ENCODE data around the gene IGF2BP2.

Gene IGF2BP2

GRCh38 chr3:185630182-185630622 lies 194.6 kb downstream of the IGF2BP2 start:
- peak; percentile 62 for DNase-seq (ENCODE audit: low read depth, low spot score)
- H3K4me3 ChIP-seq (ENCODE audit: low read depth, low read length), result no peak overlapping the region
- TF ChIP-seq CTCF (IDR thresholded peaks at IDR 0.05; ENCODE audit: low read depth, low read length), result no peak
- in situ Hi-C loops (cut with HindIII; ENCODE audit: low sequenced_read_pairs), result no loop called here

DNA sequence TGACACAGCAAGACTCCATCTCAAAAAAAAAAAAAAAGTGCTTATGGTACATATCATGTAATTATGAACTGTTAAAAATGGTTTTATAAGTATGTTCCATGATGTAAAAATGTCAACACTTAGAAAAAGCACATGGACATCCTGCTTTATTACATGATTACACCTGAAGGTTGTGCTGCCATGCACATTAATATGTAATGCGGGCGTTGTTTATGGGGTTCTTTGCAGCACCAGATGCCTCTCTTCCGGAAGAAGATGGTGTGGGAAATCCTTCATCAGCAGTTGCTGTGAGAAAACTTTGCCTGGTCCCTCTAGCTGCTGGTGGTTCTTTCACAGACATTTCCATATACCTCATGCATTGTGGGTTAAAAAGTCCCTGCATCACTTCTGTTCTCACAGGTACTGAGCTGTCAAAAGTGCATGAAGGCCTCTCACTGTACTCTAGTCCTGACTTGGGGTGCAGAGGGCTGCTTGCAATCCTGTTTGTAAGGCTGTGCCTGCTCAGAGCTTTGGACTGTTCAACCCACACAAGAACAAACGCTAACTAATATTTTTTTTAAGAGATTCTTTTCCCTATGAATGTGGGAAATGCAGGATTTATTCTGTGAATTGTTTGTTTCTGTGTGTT lies 195.2 kb downstream of the IGF2BP2 start:
- in situ Hi-C loops (cut with HindIII; ENCODE audit: low sequenced_read_pairs), result no loop called here
- DNase-seq (ENCODE audit: low read depth, low spot score), result no peak
- H3K4me3 ChIP-seq (ENCODE audit: low read depth, low read length), result no peak overlapping the region
- TF ChIP-seq CTCF (IDR thresholded peaks at IDR 0.05; ENCODE audit: low read depth, low read length), result no peak

DNA sequence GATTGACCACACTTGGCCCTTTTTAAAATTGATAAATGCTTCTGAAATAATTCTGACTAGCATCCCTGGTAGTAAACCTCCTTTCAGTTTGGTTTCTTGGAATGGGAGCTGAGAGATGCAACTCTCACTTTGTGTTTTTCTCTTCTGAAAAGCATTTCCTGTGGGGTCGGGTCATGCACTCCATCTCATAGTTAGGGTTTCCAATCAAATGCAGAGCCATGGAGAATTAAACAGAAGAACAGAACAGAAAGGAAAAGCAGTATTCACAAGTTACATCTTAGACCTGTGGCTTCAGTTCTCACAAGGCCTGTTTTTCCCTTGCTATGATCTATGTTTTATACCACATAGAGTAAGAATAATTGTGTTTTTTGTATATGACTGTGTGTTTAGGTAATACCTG lies 199.1 kb downstream of the IGF2BP2 start:
- no peak for DNase-seq (ENCODE audit: low read depth, low spot score)
- no peak for TF ChIP-seq CTCF (IDR thresholded peaks at IDR 0.05; ENCODE audit: low read depth, low read length)
- H3K4me3 ChIP-seq (ENCODE audit: low read depth, low read length), result no peak overlapping the region
- in situ Hi-C loops (cut with HindIII; ENCODE audit: low sequenced_read_pairs), result no loop called here

DNA sequence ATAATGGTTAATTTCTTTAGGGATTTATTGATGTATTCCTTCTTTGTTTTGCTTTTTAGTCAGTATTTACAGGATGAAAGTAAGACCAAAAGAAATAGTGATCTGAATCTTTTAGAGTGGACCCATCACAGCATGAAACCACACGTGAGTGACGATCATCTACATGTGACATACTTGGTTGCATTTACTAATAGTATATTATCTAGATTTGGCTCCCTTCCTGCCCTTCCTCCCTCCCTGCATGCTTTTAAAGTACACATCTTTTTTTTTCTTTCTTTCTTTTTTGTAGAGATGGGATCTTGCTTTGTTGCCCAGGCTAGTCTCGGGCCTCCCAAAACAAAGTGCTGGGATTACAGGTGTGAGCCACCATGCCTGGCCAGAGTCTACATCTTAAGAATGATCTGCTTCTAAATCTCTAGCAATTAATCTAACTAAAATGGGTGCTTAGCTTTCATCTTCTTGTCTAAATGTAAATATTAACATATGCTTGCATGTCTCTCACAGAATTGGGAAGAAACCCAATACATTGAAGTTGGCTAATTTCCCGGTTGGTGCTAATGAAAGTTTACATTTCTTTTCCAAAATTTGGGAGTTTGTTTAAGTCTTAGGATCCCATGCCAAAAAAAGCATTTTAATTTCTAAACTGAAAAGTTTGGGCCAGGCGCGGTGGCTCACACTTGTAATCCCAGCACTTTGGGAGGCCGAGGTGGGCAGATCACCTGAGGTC lies 200.7 kb downstream of the IGF2BP2 start:
- no peak for TF ChIP-seq CTCF (IDR thresholded peaks at IDR 0.05; ENCODE audit: low read depth, low read length)
- no peak overlapping the region for H3K4me3 ChIP-seq (ENCODE audit: low read depth, low read length)
- in situ Hi-C loops (cut with HindIII; ENCODE audit: low sequenced_read_pairs), result no loop called here
- no peak for DNase-seq (ENCODE audit: low read depth, low spot score)

- TF ChIP-seq CTCF (IDR thresholded peaks at IDR 0.05; ENCODE audit: low read depth, low read length), result no peak
- no peak for DNase-seq (ENCODE audit: low read depth, low spot score)
- in situ Hi-C loops (cut with HindIII; ENCODE audit: low sequenced_read_pairs), result no loop called here
- H3K4me3 ChIP-seq (ENCODE audit: low read depth, low read length), result no peak overlapping the region
These were observed 211.8 kb downstream of the IGF2BP2 start for GRCh38 chr3:185613016-185613415.

DNA sequence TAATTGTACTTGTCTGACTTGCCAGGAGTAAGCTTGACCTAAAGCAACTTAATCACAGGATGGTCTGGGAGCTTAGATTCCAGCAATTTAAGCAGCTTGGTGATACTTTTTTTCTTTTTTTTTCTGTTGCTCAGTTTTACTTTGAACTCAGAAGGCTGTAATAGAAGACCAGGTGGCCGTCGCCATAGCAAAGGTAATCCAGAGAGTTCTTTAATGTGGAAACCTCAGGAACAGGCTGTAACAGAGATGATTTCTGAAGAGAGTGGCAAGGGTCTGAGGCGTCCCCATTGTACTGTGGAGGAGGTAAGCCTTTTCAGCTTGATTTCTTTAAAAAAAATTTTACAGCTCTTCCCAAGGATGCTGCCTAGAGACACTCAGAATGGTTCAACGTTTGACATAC lies 218.6 kb downstream of the IGF2BP2 start:
- in situ Hi-C loops (cut with HindIII; ENCODE audit: low sequenced_read_pairs), result no loop called here
- TF ChIP-seq CTCF (IDR thresholded peaks at IDR 0.05; ENCODE audit: low read depth, low read length), result no peak
- no peak overlapping the region for H3K4me3 ChIP-seq (ENCODE audit: low read depth, low read length)
- no peak for DNase-seq (ENCODE audit: low read depth, low spot score)

All from astrocyte of the spinal cord (primary cell).